ENCODE data around the gene TGFB2.
"Not testable (repeated sequence)": the region's sequence is repeated elsewhere in the genome, so short reads cannot be mapped to it uniquely, and the experiment has no call there.

TGFB2 gene

GRCh38 chr1:218317061-218317460 lies 28.1 kb upstream of the TGFB2 start:
- no peak overlapping the region for H3K27ac Mint-ChIP-seq

GRCh38 chr1:218320182-218320581 lies 25.0 kb upstream of the TGFB2 start:
- H3K27me3 Mint-ChIP-seq; H3K4me1 Mint-ChIP-seq (ENCODE audit: low read depth); H3K27ac Mint-ChIP-seq; intact Hi-C loops (cut with micrococcal nuclease); H3K4me3 Mint-ChIP-seq; H3K9me3 Mint-ChIP-seq: not testable (repeated sequence)
- H3K36me3 Mint-ChIP-seq (ENCODE audit: low read depth): peaks cover 31% of the 10 kb centered on the region

More at GRCh38 chr1:218317061-218317460, 28.1 kb upstream of the TGFB2 start:
- Mint-ChIP-seq H3K9me3 (no peaks in the 10 kb centered on the region), H3K4me3 (no peak overlapping the region), H3K27me3 (no peaks in the 10 kb centered on the region), H3K4me1 (ENCODE audit: low read depth) (no peaks in the 10 kb centered on the region), H3K36me3 (ENCODE audit: low read depth) (peaks cover 21% of the 10 kb centered on the region)
- intact Hi-C loops (cut with micrococcal nuclease): no loop called here

- peaks cover 31% of the 10 kb centered on the region for H3K36me3 Mint-ChIP-seq (ENCODE audit: low read depth)
Observed at GRCh38 chr1:218322762-218323161, 22.4 kb upstream of the TGFB2 start.

GRCh38 chr1:218323568-218324225 lies 21.4 kb upstream of the TGFB2 start:
- H3K9me3 Mint-ChIP-seq: no peaks in the 10 kb centered on the region
- no peak overlapping the region for H3K27ac Mint-ChIP-seq
- H3K4me1 Mint-ChIP-seq (ENCODE audit: low read depth): no peaks in the 10 kb centered on the region
- intact Hi-C loops (cut with micrococcal nuclease): no loop called here
- H3K4me3 Mint-ChIP-seq: no peak overlapping the region
- H3K27me3 Mint-ChIP-seq: no peaks in the 10 kb centered on the region
- peaks cover 34% of the 10 kb centered on the region for H3K36me3 Mint-ChIP-seq (ENCODE audit: low read depth)

More at GRCh38 chr1:218322762-218323161, 22.4 kb upstream of the TGFB2 start:
- H3K27me3 Mint-ChIP-seq: no peaks in the 10 kb centered on the region
- intact Hi-C loops (cut with micrococcal nuclease): no loop called here
- no peaks in the 10 kb centered on the region for H3K9me3 Mint-ChIP-seq
- no peak overlapping the region for H3K4me3 Mint-ChIP-seq
- H3K4me1 Mint-ChIP-seq (ENCODE audit: low read depth): no peaks in the 10 kb centered on the region
- H3K27ac Mint-ChIP-seq: no peak overlapping the region

- peaks cover 31% of the 10 kb centered on the region for H3K36me3 Mint-ChIP-seq (ENCODE audit: low read depth)
- H3K4me1 Mint-ChIP-seq (ENCODE audit: low read depth): no peaks in the 10 kb centered on the region
- intact Hi-C loops (cut with micrococcal nuclease): no loop called here
- no peaks in the 10 kb centered on the region for H3K27me3 Mint-ChIP-seq
- no peak overlapping the region for H3K4me3 Mint-ChIP-seq
- H3K9me3 Mint-ChIP-seq: no peaks in the 10 kb centered on the region
- no peak overlapping the region for H3K27ac Mint-ChIP-seq
Observed at GRCh38 chr1:218324226-218324580, 20.9 kb upstream of the TGFB2 start.

GRCh38 chr1:218328769-218329168 lies 16.4 kb upstream of the TGFB2 start:
- H3K4me1 Mint-ChIP-seq (ENCODE audit: low read depth): no peaks in the 10 kb centered on the region
- H3K4me3 Mint-ChIP-seq: no peak overlapping the region
- no peaks in the 10 kb centered on the region for H3K9me3 Mint-ChIP-seq
- peaks cover 26% of the 10 kb centered on the region for H3K36me3 Mint-ChIP-seq (ENCODE audit: low read depth)
- H3K27ac Mint-ChIP-seq: no peak overlapping the region
- no peaks in the 10 kb centered on the region for H3K27me3 Mint-ChIP-seq
- intact Hi-C loops (cut with micrococcal nuclease): no loop called here

GRCh38 chr1:218330043-218330623 lies 15.0 kb upstream of the TGFB2 start:
- Mint-ChIP-seq H3K27me3 (no peaks in the 10 kb centered on the region), H3K4me3 (no peak overlapping the region), H3K9me3 (no peaks in the 10 kb centered on the region), H3K36me3 (ENCODE audit: low read depth) (peaks cover 17% of the 10 kb centered on the region), H3K4me1 (ENCODE audit: low read depth) (no peaks in the 10 kb centered on the region), H3K27ac (no peak overlapping the region)
- intact Hi-C loops (cut with micrococcal nuclease): loop anchor here (2.0 to 10.0 kb wide), 5 partner anchors 191 to 1485 kb away; no protein-coding TSS in a partner anchor

- H3K27me3 Mint-ChIP-seq: no peaks in the 10 kb centered on the region
- H3K36me3 Mint-ChIP-seq (ENCODE audit: low read depth): peaks cover 17% of the 10 kb centered on the region
- no peaks in the 10 kb centered on the region for H3K9me3 Mint-ChIP-seq
- intact Hi-C loops (cut with micrococcal nuclease): loop anchor here (5.0 to 10.0 kb wide), 4 partner anchors 872 to 1482 kb away; no protein-coding TSS in a partner anchor
- no peak overlapping the region for H3K27ac Mint-ChIP-seq
- no peaks in the 10 kb centered on the region for H3K4me1 Mint-ChIP-seq (ENCODE audit: low read depth)
- H3K4me3 Mint-ChIP-seq: no peak overlapping the region
Observed at GRCh38 chr1:218332416-218332815, 12.7 kb upstream of the TGFB2 start.

GRCh38 chr1:218336328-218336727 lies 8.8 kb upstream of the TGFB2 start:
- Mint-ChIP-seq H3K4me1 (ENCODE audit: low read depth) (no peaks in the 10 kb centered on the region), H3K9me3 (no peaks in the 10 kb centered on the region), H3K4me3 (no peak overlapping the region), H3K36me3 (ENCODE audit: low read depth) (peaks cover 12% of the 10 kb centered on the region), H3K27me3 (no peaks in the 10 kb centered on the region), H3K27ac (no peak overlapping the region)
- intact Hi-C loops (cut with micrococcal nuclease): loop anchor here (5.0 to 10.0 kb wide), 3 partner anchors 868 to 1478 kb away; no protein-coding TSS in a partner anchor

GRCh38 chr1:218339267-218339831 lies 5.8 kb upstream of the TGFB2 start:
- Mint-ChIP-seq H3K27me3 (peaks cover 8% of the 10 kb centered on the region), H3K4me1 (ENCODE audit: low read depth) (no peaks in the 10 kb centered on the region), H3K36me3 (ENCODE audit: low read depth) (no peaks in the 10 kb centered on the region), H3K27ac (no peak overlapping the region), H3K4me3 (no peak overlapping the region), H3K9me3 (no peaks in the 10 kb centered on the region)
- intact Hi-C loops (cut with micrococcal nuclease): loop anchor here (1.0 to 10.0 kb wide), 4 partner anchors 182 to 1475 kb away; no protein-coding TSS in a partner anchor

- intact Hi-C loops (cut with micrococcal nuclease): no loop called here
- Mint-ChIP-seq H3K4me3 (no peak overlapping the region), H3K27me3 (peaks cover 8% of the 10 kb centered on the region), H3K27ac (no peak overlapping the region), H3K9me3 (no peaks in the 10 kb centered on the region), H3K36me3 (ENCODE audit: low read depth) (peaks cover 5% of the 10 kb centered on the region), H3K4me1 (ENCODE audit: low read depth) (no peaks in the 10 kb centered on the region)
Observed at GRCh38 chr1:218341325-218341724, 3.8 kb upstream of the TGFB2 start.

GRCh38 chr1:218342091-218342490 lies 3.0 kb upstream of the TGFB2 start:
- intact Hi-C loops (cut with micrococcal nuclease): no loop called here
- no peak overlapping the region for H3K27ac Mint-ChIP-seq
- H3K36me3 Mint-ChIP-seq (ENCODE audit: low read depth): peaks cover 6% of the 10 kb centered on the region

GRCh38 chr1:218345673-218346390 lies 696 bp downstream of the TGFB2 start:
- peaks cover 6% of the 10 kb centered on the region for H3K36me3 Mint-ChIP-seq (ENCODE audit: low read depth)
- peaks cover 15% of the 10 kb centered on the region for H3K27me3 Mint-ChIP-seq
- H3K27ac Mint-ChIP-seq: no peak overlapping the region
- H3K4me3 Mint-ChIP-seq: no peak overlapping the region
- intact Hi-C loops (cut with micrococcal nuclease): loop anchor here (5.0 kb wide), 1 partner anchor 111 kb away; no protein-coding TSS in a partner anchor
- no peaks in the 10 kb centered on the region for H3K9me3 Mint-ChIP-seq
- H3K4me1 Mint-ChIP-seq (ENCODE audit: low read depth): peaks cover 11% of the 10 kb centered on the region

More at GRCh38 chr1:218342091-218342490, 3.0 kb upstream of the TGFB2 start:
- Mint-ChIP-seq H3K4me1 (ENCODE audit: low read depth) (no peaks in the 10 kb centered on the region), H3K27me3 (peaks cover 8% of the 10 kb centered on the region), H3K4me3 (no peak overlapping the region), H3K9me3 (no peaks in the 10 kb centered on the region)

Measured in dendritic cell treated with granulocyte-macrophage colony-stimulating factor and Interleukin-4, amounts not matched to agents 40 ng/mL and 50 ng/mL, for 4 days (primary cell).